HFFc6 (cell line): ENCODE results near the gene POU2AF1. TPM values are rescaled to one million over a fixed set of nuclear protein-coding genes. Genes with fewer than 3 reads are reported as not detected.
"Not testable (repeated sequence)": the region's sequence is repeated elsewhere in the genome, so short reads cannot be mapped to it uniquely, and the experiment has no call there.

Experiments used
- DNase-seq: peaks from one replicate; pipeline ENCODE4 v3.0.0-alpha.2; 2018
- H3K27ac Mint-ChIP-seq: 2 replicates; pipeline ENCODE4 v1.8.0; 2020; ENCODE audit warnings: mild to moderate bottlenecking, mixed read lengths
- H3K27me3 Mint-ChIP-seq: 2 replicates; pipeline ENCODE4 v1.8.0; 2021; ENCODE audit warnings: mild to moderate bottlenecking, moderate library complexity, mixed read lengths; ENCODE audit not compliant: insufficient read depth
- H3K36me3 Mint-ChIP-seq: 2 replicates; pipeline ENCODE4 v1.8.0; 2021; ENCODE audit warnings: low read depth, mixed read lengths
- H3K4me1 Mint-ChIP-seq: 2 replicates; pipeline ENCODE4 v1.8.0; 2020; ENCODE audit warnings: low read depth, mixed read lengths
- H3K4me3 Mint-ChIP-seq: 2 replicates; pipeline ENCODE4 v1.8.0; 2020; ENCODE audit warnings: mild to moderate bottlenecking, moderate library complexity, mixed read lengths
- H3K9me3 Mint-ChIP-seq: 2 replicates; pipeline ENCODE4 v1.8.0; 2020; ENCODE audit warnings: mild to moderate bottlenecking, mixed read lengths
- total RNA-seq, 6 experiments: library from RNA; stranded (reverse); fragmentation: NEBNext Ultra II Directional; extraction: Animal tissue kit (Norgen Biotek cat#: 25700); gene quantifications; 2 replicates in 1 of 6; 3 replicates in 5 of 6; pipeline ENCODE4 v1.2.3, GENCODE V29; 2021
- TF ChIP-seq, protein P1 (sequence below): fragments of 200-600 bp; sonication (generic); IDR thresholded peaks from 2 replicates; pipeline ENCODE4 v1.5.0; 2021; ENCODE audit warnings: antibody characterized with exemption, mild to moderate bottlenecking

The POU2AF1 gene
- total RNA-seq, 6 experiments from 2014 or later, result not detected

DNA sequence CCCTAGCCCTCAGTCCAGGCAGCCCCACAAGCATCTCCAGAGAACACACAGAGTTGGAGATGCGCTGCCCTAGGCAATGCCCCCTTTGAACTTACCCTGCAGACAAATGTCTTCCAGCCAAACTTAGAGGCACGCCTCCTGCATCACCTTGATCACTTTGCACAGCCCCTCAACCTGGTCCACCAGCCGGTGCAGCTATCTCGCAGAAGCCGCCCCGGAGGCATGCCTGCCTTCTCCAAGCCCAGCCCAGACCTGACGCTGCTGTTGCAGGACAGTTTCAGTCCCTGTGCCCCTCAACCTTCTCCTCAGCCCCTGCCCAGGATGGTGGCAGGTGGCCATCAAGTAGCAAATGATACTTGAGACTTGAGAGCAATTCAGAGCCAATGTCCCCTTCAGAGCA, 16.7 kb upstream of the POU2AF1 start:
- Mint-ChIP-seq H3K36me3 (no peaks in the 10 kb centered on the region), H3K27me3 (peaks cover 28% of the 10 kb centered on the region), H3K4me1 (no peaks in the 10 kb centered on the region)

DNA sequence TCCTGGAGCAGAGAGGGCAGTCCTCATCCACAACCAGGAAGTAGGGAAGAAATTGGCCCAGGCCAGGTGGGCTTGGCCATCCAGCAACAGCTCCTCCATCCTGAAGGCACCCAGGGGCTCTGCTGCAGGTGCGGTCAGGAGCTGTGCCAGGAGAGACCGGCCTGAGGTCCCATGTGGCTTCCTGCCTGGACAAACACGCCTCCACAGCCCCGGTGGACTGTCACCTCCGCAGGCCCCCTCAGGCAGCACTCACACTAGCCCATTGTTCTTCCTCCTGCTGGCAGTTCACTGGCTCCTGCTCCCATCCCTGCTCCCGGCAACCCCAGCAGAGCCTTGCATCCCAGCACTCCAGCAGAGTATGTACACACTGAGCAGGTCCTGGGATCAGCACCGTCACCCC, 16.0 kb upstream of the POU2AF1 start:
- TF ChIP-seq, protein P1, sequence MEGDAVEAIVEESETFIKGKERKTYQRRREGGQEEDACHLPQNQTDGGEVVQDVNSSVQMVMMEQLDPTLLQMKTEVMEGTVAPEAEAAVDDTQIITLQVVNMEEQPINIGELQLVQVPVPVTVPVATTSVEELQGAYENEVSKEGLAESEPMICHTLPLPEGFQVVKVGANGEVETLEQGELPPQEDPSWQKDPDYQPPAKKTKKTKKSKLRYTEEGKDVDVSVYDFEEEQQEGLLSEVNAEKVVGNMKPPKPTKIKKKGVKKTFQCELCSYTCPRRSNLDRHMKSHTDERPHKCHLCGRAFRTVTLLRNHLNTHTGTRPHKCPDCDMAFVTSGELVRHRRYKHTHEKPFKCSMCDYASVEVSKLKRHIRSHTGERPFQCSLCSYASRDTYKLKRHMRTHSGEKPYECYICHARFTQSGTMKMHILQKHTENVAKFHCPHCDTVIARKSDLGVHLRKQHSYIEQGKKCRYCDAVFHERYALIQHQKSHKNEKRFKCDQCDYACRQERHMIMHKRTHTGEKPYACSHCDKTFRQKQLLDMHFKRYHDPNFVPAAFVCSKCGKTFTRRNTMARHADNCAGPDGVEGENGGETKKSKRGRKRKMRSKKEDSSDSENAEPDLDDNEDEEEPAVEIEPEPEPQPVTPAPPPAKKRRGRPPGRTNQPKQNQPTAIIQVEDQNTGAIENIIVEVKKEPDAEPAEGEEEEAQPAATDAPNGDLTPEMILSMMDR, result no peak
- Mint-ChIP-seq H3K4me1 (no peaks in the 10 kb centered on the region), H3K27me3 (peaks cover 30% of the 10 kb centered on the region), H3K36me3 (no peaks in the 10 kb centered on the region), H3K27ac (no peak overlapping the region), H3K4me3 (no peak overlapping the region), H3K9me3 (no peaks in the 10 kb centered on the region)
- no peak for DNase-seq

More for the DNA sequence above, 16.7 kb upstream of the POU2AF1 start:
- DNase-seq, result no peak
- no peak overlapping the region for H3K4me3 Mint-ChIP-seq
- TF ChIP-seq, protein P1, result no peak
- H3K27ac Mint-ChIP-seq, result no peak overlapping the region
- H3K9me3 Mint-ChIP-seq, result no peaks in the 10 kb centered on the region

DNA sequence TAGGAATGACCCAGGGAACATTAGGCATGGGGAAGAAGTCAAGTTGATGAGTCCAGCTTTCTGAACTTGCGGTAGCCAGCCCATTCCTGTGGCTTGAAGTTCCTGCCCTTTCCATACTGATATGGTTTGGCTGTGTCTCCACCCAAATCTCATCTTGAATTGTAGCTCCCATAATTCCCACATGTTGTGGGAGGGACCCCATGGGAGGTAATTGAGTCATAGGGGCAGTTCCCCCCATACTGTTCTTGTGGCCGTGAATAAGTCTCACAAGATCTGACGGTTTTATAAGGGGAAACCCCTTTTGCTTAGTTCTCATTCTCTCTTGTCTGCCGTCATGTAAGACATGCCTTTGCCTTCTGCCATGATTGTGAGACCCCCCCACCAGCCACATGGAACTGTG, 15.1 kb upstream of the POU2AF1 start:
- H3K9me3 Mint-ChIP-seq, DNase-seq, H3K4me1 Mint-ChIP-seq, H3K4me3 Mint-ChIP-seq, H3K36me3 Mint-ChIP-seq, H3K27ac Mint-ChIP-seq: not testable (repeated sequence)
- H3K27me3 Mint-ChIP-seq, result peaks cover 24% of the 10 kb centered on the region

DNA sequence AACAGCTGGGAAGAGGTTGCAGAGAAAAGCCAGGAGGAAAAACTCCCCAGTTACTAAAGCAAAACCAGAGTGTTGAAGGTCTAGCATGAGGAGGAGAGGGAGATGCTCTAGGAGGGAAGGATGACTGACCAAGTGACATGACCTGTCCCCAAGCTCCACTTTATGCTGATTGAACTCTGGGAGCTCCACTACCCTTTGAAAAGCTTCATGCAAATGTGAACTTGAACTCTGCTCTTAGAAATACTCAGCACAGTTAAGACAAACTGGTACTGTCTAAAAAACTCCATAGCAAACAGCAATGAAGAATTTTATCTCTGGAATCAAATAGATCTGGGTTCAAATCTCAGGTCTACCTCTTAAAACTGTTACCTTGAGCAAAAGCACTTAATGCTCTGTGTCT, 14.5 kb upstream of the POU2AF1 start:
- DNase-seq, result no peak
- no peak overlapping the region for H3K27ac Mint-ChIP-seq
- no peaks in the 10 kb centered on the region for H3K9me3 Mint-ChIP-seq
- no peaks in the 10 kb centered on the region for H3K4me1 Mint-ChIP-seq
- peaks cover 20% of the 10 kb centered on the region for H3K27me3 Mint-ChIP-seq
- no peaks in the 10 kb centered on the region for H3K36me3 Mint-ChIP-seq
- TF ChIP-seq, protein P1, result no peak
- no peak overlapping the region for H3K4me3 Mint-ChIP-seq

DNA sequence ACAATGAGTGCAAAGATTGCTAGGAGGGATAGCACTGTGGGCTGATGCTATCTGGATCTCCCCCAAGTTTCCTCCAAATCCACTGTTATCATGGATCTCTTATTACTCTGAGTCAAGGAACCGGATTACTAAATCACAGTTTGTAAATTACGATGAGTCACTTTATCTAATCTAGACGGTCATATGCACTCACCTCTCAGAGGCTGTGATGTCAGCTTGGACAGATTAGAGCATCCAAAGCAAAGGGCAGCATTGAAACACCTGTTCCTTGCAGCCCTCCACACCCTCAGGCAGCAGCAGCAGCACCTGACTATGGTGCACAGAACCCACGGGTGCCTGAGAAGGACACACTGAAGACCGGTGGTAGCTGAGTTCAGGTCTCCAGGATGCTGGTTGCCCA, 14.0 kb upstream of the POU2AF1 start:
- TF ChIP-seq, protein P1, result no peak
- Mint-ChIP-seq H3K27ac (no peak overlapping the region), H3K9me3 (no peaks in the 10 kb centered on the region), H3K27me3 (peaks cover 19% of the 10 kb centered on the region), H3K36me3 (no peaks in the 10 kb centered on the region), H3K4me1 (no peaks in the 10 kb centered on the region), H3K4me3 (no peak overlapping the region)
- peak; percentile 3 for DNase-seq

DNA sequence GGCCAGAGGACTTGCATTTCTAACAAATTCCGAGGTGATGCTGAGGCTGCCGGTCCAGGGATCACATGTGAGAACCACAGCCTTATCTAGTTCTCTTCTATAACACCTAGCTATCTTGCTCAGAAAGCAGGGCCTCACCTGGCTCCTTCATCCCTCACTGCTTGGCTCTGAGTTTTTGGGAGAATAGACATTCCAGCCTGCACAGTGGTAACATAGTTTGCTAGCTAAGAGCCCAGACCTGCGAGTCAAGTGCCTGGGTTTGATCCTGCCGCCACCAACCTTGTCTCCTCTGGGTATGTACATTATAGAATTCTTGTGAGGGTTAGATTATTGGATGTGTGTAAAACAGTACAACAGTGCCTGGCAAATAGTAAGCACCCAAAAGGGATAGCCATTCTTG, 13.5 kb upstream of the POU2AF1 start:
- H3K9me3 Mint-ChIP-seq, result no peaks in the 10 kb centered on the region
- TF ChIP-seq, protein P1, result no peak
- no peak overlapping the region for H3K27ac Mint-ChIP-seq
- H3K4me1 Mint-ChIP-seq, result no peaks in the 10 kb centered on the region
- H3K4me3 Mint-ChIP-seq, result no peak overlapping the region
- no peak for DNase-seq
- no peaks in the 10 kb centered on the region for H3K36me3 Mint-ChIP-seq
- H3K27me3 Mint-ChIP-seq, result peaks cover 16% of the 10 kb centered on the region
